ENCODE data around the gene STRAP. TPM values are rescaled to one million over a fixed set of nuclear protein-coding genes. Genes with fewer than 3 reads are reported as not detected.

Gene STRAP, protein sequence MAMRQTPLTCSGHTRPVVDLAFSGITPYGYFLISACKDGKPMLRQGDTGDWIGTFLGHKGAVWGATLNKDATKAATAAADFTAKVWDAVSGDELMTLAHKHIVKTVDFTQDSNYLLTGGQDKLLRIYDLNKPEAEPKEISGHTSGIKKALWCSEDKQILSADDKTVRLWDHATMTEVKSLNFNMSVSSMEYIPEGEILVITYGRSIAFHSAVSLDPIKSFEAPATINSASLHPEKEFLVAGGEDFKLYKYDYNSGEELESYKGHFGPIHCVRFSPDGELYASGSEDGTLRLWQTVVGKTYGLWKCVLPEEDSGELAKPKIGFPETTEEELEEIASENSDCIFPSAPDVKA
- total RNA-seq: 10 to 100 TPM; 75.5 to 79.8 TPM

GRCh38 chr12:15882118-15882971, at the start of gene STRAP:
TSS of gene STRAP (plus strand) at chr12:15882387. CDS start at chr12:15882708, 321 bp downstream.
- H3K36me3 Mint-ChIP-seq (ENCODE audit: low read depth): peaks cover 44% of the 10 kb centered on the region
- H3K9me3 Mint-ChIP-seq: no peaks in the 10 kb centered on the region
- no peaks in the 10 kb centered on the region for H3K27me3 Mint-ChIP-seq
- peak within 1 kb of the TSS; percentile 95 for H3K27ac Mint-ChIP-seq
- H3K4me1 Mint-ChIP-seq: peaks cover 46% of the 10 kb centered on the region
- CTCF ChIA-PET: interaction anchor here (0.6 to 2.0 kb wide), 6 partner anchors 15 to 298 kb away, joined by 3 to 8 read pairs (median 4); partner anchors contain the start of gene DERA
- peak within 1 kb of the TSS; percentile 97 for H3K4me3 Mint-ChIP-seq
- DNase-seq: peak; percentile 97
- POLR2A ChIA-PET: interaction anchor here (0.6 to 3.6 kb wide), 15 partner anchors 11 to 348 kb away, joined by 3 to 39 read pairs (median 3); partner anchors contain the start of gene DERA

DNA sequence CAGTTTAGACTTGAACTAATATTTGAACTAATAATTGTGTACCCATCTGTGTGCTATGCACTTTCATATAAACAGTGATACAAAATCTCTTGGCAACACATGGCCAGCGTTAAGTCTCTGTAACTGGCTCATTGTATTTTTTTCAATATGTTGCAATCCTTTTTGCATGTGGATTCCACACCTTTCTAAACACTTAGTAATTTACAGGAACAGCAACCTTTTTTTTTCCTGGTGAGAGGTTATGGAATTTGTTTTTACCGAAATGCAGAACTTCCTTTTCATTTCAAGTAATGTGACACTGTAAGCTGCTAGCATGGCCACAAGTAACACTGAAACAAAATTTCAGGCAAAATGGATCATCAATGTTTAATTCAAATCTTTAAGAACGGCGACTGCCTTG, 47.6 kb upstream of the STRAP start:
- no peak overlapping the region for H3K4me3 Mint-ChIP-seq
- CTCF ChIA-PET: no interaction called here
- POLR2A ChIA-PET: no interaction called here
- no peaks in the 10 kb centered on the region for H3K4me1 Mint-ChIP-seq
- no peaks in the 10 kb centered on the region for H3K36me3 Mint-ChIP-seq (ENCODE audit: low read depth)
- no peaks in the 10 kb centered on the region for H3K9me3 Mint-ChIP-seq
- peaks cover 5% of the 10 kb centered on the region for H3K27me3 Mint-ChIP-seq
- H3K27ac Mint-ChIP-seq: no peak overlapping the region
- DNase-seq: no peak

- no peak overlapping the region for H3K4me3 Mint-ChIP-seq
- ChIA-PET CTCF (no interaction called here), POLR2A (no interaction called here)
- no peak for DNase-seq
- no peaks in the 10 kb centered on the region for H3K36me3 Mint-ChIP-seq (ENCODE audit: low read depth)
- H3K4me1 Mint-ChIP-seq: no peaks in the 10 kb centered on the region
- no peak overlapping the region for H3K27ac Mint-ChIP-seq
- H3K9me3 Mint-ChIP-seq: no peaks in the 10 kb centered on the region
- H3K27me3 Mint-ChIP-seq: peaks cover 5% of the 10 kb centered on the region
These were observed 44.9 kb upstream of the STRAP start for GRCh38 chr12:15837141-15837790.

- no peaks in the 10 kb centered on the region for H3K4me1 Mint-ChIP-seq
- H3K36me3 Mint-ChIP-seq (ENCODE audit: low read depth): no peaks in the 10 kb centered on the region
- peaks cover 5% of the 10 kb centered on the region for H3K27me3 Mint-ChIP-seq
- no peak for DNase-seq
- CTCF ChIA-PET: interaction anchor here (1.1 kb wide), 1 partner anchor 249 kb away, joined by 4 read pairs; no protein-coding TSS in a partner anchor
- POLR2A ChIA-PET: no interaction called here
- no peak overlapping the region for H3K27ac Mint-ChIP-seq
- H3K4me3 Mint-ChIP-seq: no peak overlapping the region
- H3K9me3 Mint-ChIP-seq: no peaks in the 10 kb centered on the region
These were observed 43.1 kb upstream of the STRAP start for GRCh38 chr12:15839041-15839440.

DNA sequence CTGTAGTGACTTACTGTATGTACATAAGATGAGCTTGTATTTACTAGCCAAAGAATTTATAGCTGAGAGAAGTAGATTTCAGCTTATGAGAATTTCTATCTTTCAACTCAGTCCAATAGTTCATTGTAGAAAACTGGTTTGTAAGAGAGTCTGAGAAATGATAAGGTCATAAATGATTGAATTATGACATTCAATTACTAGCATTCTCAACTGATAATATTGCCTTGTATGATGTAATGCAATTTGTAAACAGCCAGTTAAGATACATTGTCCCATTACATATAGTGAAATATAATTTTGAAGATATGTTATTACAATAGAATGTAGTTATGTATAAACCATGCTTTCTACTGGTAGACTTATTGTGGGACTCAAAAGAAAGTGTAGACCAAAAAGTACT, 42.5 kb upstream of the STRAP start:
- H3K27me3 Mint-ChIP-seq: peaks cover 5% of the 10 kb centered on the region
- POLR2A ChIA-PET: no interaction called here
- no peaks in the 10 kb centered on the region for H3K9me3 Mint-ChIP-seq
- no peaks in the 10 kb centered on the region for H3K36me3 Mint-ChIP-seq (ENCODE audit: low read depth)
- no peak overlapping the region for H3K4me3 Mint-ChIP-seq
- no peak overlapping the region for H3K27ac Mint-ChIP-seq
- DNase-seq: no peak
- no peaks in the 10 kb centered on the region for H3K4me1 Mint-ChIP-seq
- CTCF ChIA-PET: interaction anchor here (1.1 kb wide), 1 partner anchor 250 kb away, joined by 4 read pairs; no protein-coding TSS in a partner anchor

DNA sequence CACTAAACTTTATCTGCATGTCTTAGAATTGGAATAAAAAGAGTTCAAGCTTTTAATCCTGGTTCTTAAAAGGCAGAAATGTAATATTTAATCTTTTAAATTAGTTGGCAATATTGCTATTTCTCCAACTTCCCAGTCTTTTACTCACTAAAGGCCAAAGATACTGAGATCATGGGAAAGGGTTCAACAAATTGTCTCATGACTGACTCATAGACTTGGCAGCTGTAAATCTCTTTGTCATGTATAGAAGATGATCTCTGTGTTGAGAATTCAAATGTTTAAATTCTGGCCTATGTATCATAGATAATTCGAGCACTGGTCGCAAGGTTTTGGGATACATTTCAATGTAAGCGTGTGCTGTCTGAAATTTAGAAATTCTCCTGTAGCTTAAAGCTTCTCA, 40.1 kb upstream of the STRAP start:
- no peak for DNase-seq
- no peaks in the 10 kb centered on the region for H3K9me3 Mint-ChIP-seq
- H3K27me3 Mint-ChIP-seq: peaks cover 8% of the 10 kb centered on the region
- ChIA-PET CTCF (interaction anchor here (1.1 kb wide), 1 partner anchor 252 kb away, joined by 5 read pairs; no protein-coding TSS in a partner anchor), POLR2A (no interaction called here)
- no peaks in the 10 kb centered on the region for H3K4me1 Mint-ChIP-seq
- no peak overlapping the region for H3K27ac Mint-ChIP-seq
- H3K36me3 Mint-ChIP-seq (ENCODE audit: low read depth): no peaks in the 10 kb centered on the region
- H3K4me3 Mint-ChIP-seq: no peak overlapping the region

GRCh38 chr12:15846887-15847286, 35.3 kb upstream of the STRAP start:
- Mint-ChIP-seq H3K4me1 (no peaks in the 10 kb centered on the region), H3K27me3 (peaks cover 7% of the 10 kb centered on the region), H3K9me3 (no peaks in the 10 kb centered on the region), H3K27ac (no peak overlapping the region), H3K4me3 (no peak overlapping the region), H3K36me3 (ENCODE audit: low read depth) (no peaks in the 10 kb centered on the region)
- no peak for DNase-seq
- POLR2A ChIA-PET: no interaction called here
- CTCF ChIA-PET: interaction anchor here (0.9 kb wide), 1 partner anchor 26 kb away, joined by 3 read pairs; no protein-coding TSS in a partner anchor

DNA sequence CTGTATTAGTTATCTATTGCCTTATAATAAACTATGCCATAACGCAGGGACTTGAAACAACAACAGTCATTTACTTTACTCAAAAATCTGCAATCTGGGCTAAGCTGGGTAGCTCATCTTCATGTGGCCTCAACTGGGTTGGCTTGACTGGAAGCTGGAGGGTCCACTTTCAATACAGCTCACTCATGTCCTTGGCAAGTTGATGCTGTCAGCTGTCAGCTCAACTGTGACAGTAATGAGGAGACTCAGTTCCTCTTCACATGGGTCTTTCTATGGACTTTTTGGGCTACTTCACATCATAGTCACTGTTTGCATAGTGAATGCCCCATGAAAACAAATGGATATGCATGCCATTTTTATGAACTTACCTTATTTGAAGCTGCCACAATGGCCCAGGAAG, 33.6 kb upstream of the STRAP start:
- no peak for DNase-seq
- Mint-ChIP-seq H3K36me3 (ENCODE audit: low read depth) (no peaks in the 10 kb centered on the region), H3K27me3 (peaks cover 7% of the 10 kb centered on the region), H3K9me3 (no peaks in the 10 kb centered on the region), H3K4me3 (no peak overlapping the region), H3K27ac (no peak overlapping the region), H3K4me1 (no peaks in the 10 kb centered on the region)
- POLR2A ChIA-PET: no interaction called here
- CTCF ChIA-PET: interaction anchor here (2.9 kb wide), 1 partner anchor 258 kb away, joined by 8 read pairs; no protein-coding TSS in a partner anchor

DNA sequence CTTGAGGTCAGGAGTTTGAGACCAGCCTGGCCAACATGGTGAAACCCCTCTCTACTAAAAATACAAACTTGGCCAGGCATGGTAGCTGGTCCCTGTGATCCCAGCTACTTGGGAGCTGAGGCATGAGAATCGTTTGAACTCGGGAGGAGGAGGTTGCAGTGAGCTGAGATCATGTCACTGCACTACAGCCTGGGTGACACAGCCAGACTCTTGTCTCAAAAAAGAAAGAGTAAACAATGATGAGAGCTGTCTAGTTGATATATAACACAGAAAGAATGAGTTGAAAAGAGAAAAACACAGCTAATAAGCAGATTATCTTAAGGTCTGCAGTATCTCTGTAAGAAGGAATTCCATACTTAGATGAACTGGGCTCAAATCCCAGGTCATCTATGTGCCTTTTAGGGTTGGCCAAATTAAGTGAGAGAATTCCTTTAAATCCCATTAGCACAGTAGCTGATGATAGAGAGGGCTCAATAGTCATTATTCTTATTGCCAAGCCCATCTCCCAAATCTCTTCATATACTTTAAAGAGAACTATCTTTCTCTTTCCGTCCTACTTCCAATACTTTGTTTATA, 31.1 kb upstream of the STRAP start:
- POLR2A ChIA-PET: no interaction called here
- DNase-seq: no peak
- Mint-ChIP-seq H3K27ac (no peak overlapping the region), H3K9me3 (no peaks in the 10 kb centered on the region), H3K4me1 (no peaks in the 10 kb centered on the region), H3K4me3 (no peak overlapping the region), H3K27me3 (peaks cover 3% of the 10 kb centered on the region), H3K36me3 (ENCODE audit: low read depth) (no peaks in the 10 kb centered on the region)
- CTCF ChIA-PET: interaction anchor here (1.6 kb wide), 1 partner anchor 319 kb away, joined by 4 read pairs; no protein-coding TSS in a partner anchor

GRCh38 chr12:15851919-15852318, 30.3 kb upstream of the STRAP start:
- no peaks in the 10 kb centered on the region for H3K9me3 Mint-ChIP-seq
- H3K27ac Mint-ChIP-seq: no peak overlapping the region
- no peak overlapping the region for H3K4me3 Mint-ChIP-seq
- no peak for DNase-seq
- H3K27me3 Mint-ChIP-seq: peaks cover 3% of the 10 kb centered on the region
- CTCF ChIA-PET: interaction anchor here (1.6 kb wide), 1 partner anchor 319 kb away, joined by 4 read pairs; no protein-coding TSS in a partner anchor
- POLR2A ChIA-PET: no interaction called here
- H3K4me1 Mint-ChIP-seq: no peaks in the 10 kb centered on the region
- no peaks in the 10 kb centered on the region for H3K36me3 Mint-ChIP-seq (ENCODE audit: low read depth)

DNA sequence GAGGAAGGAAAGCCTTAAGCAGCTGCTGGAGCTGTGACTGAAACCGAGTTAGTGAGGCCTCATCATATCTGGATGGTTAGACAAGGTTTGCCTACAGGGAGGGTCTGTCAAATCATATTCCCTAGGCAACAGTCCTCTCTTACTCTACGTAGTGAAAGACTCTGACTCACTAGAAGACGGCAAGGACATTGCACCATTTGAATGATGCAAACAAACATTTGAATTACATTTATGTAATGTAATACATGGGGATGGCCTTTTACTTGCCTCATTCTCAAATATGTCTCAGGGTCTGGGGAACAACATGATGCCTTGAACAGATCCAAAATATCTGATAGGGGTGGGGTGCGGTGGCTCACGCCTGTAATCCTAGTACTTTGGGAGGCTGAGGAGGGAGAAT, 29.8 kb upstream of the STRAP start:
- no peaks in the 10 kb centered on the region for H3K9me3 Mint-ChIP-seq
- no peaks in the 10 kb centered on the region for H3K36me3 Mint-ChIP-seq (ENCODE audit: low read depth)
- ChIA-PET POLR2A (no interaction called here), CTCF (interaction anchor here (1.6 kb wide), 1 partner anchor 320 kb away, joined by 4 read pairs; no protein-coding TSS in a partner anchor)
- no peaks in the 10 kb centered on the region for H3K4me1 Mint-ChIP-seq
- peaks cover 3% of the 10 kb centered on the region for H3K27me3 Mint-ChIP-seq
- no peak for DNase-seq
- no peak overlapping the region for H3K27ac Mint-ChIP-seq
- no peak overlapping the region for H3K4me3 Mint-ChIP-seq

- H3K4me3 Mint-ChIP-seq: no peak overlapping the region
- no peaks in the 10 kb centered on the region for H3K4me1 Mint-ChIP-seq
- no peaks in the 10 kb centered on the region for H3K36me3 Mint-ChIP-seq (ENCODE audit: low read depth)
- POLR2A ChIA-PET: no interaction called here
- H3K9me3 Mint-ChIP-seq: no peaks in the 10 kb centered on the region
- H3K27ac Mint-ChIP-seq: no peak overlapping the region
- peaks cover 7% of the 10 kb centered on the region for H3K27me3 Mint-ChIP-seq
- no peak for DNase-seq
- CTCF ChIA-PET: interaction anchor here (2.3 kb wide), 1 partner anchor 263 kb away, joined by 14 read pairs; no protein-coding TSS in a partner anchor
These were observed 28.3 kb upstream of the STRAP start for GRCh38 chr12:15853877-15854276.
